KMS-11 (cell line): ENCODE results near the gene C15orf61.

Experiments
- H2AFZ ChIP-seq: fragments of 200-600 bp; sonication (generic); 2 replicates; pipeline ENCODE4 v1.6.1; 2016; ENCODE audit warnings: antibody characterized with exemption, mixed run types, low read depth
- H3K27ac ChIP-seq: fragments of 200-600 bp; sonication (generic); 2 replicates; pipeline ENCODE4 v1.6.1; 2016; ENCODE audit warnings: mild to moderate bottlenecking, mixed run types
- H3K27me3 ChIP-seq: fragments of 200-600 bp; sonication (generic); 2 replicates; pipeline ENCODE4 v1.6.1; 2017; ENCODE audit warnings: mild to moderate bottlenecking, low read depth, mixed run types, moderate library complexity; ENCODE audit not compliant: insufficient read depth
- H3K36me3 ChIP-seq: fragments of 200-600 bp; sonication (generic); 2 replicates; pipeline ENCODE4 v1.6.1; 2017; ENCODE audit warnings: mild to moderate bottlenecking, mixed run types; ENCODE audit not compliant: insufficient read depth
- H3K4me1 ChIP-seq: fragments of 200-600 bp; sonication (generic); 2 replicates; pipeline ENCODE4 v1.6.1; 2016; ENCODE audit warnings: mild to moderate bottlenecking, low read depth, mixed run types; ENCODE audit not compliant: poor library complexity, severe bottlenecking
- H3K4me2 ChIP-seq: fragments of 200-600 bp; sonication (generic); 2 replicates; pipeline ENCODE4 v1.7.0; 2016; ENCODE audit warnings: mild to moderate bottlenecking, mixed run types
- H3K4me3 ChIP-seq: fragments of 200-600 bp; sonication (generic); IDR thresholded peaks from 2 replicates; pipeline ENCODE4 v1.6.1; 2017; ENCODE audit warnings: low read depth, low read length, mixed read lengths; ENCODE audit not compliant: insufficient read depth
- H3K79me2 ChIP-seq: fragments of 200-600 bp; sonication (generic); 2 replicates; pipeline ENCODE4 v1.6.1; 2016; ENCODE audit warnings: low read depth, mixed run types; ENCODE audit not compliant: insufficient read depth
- H3K9ac ChIP-seq: fragments of 200-600 bp; sonication (generic); 2 replicates; pipeline ENCODE4 v1.6.1; 2016; ENCODE audit warnings: mild to moderate bottlenecking, mixed run types
- H4K20me1 ChIP-seq: fragments of 200-600 bp; sonication (generic); 2 replicates; pipeline ENCODE4 v1.6.1; 2016; ENCODE audit warnings: mild to moderate bottlenecking, mixed run types; ENCODE audit not compliant: insufficient read depth
- CTCF ChIP-seq: fragments of 200-600 bp; sonication (generic); conservative IDR thresholded peaks from 2 replicates; pipeline ENCODE4 v1.6.1; 2017; ENCODE audit warnings: low read depth, mild to moderate bottlenecking, antibody characterized with exemption, low read length, moderate library complexity, mixed read lengths

The C15orf61 gene

GRCh38 chr15:67506775-67507747 lies 13.9 kb upstream of the C15orf61 start:
- Histone ChIP-seq H3K79me2 (no peaks in the 10 kb centered on the region), H3K27me3 (no peaks in the 10 kb centered on the region), H2AFZ (no peak overlapping the region), H3K4me3 (no peak overlapping the region), H3K4me1 (no peaks in the 10 kb centered on the region), H3K4me2 (no peak overlapping the region), H3K27ac (no peak overlapping the region), H3K36me3 (no peaks in the 10 kb centered on the region), H4K20me1 (no peaks in the 10 kb centered on the region), H3K9ac (no peak overlapping the region)
- no peak for TF ChIP-seq CTCF

GRCh38 chr15:67508407-67508806 lies 12.5 kb upstream of the C15orf61 start:
- no peak for TF ChIP-seq CTCF
- Histone ChIP-seq H3K9ac (no peak overlapping the region), H3K27me3 (no peaks in the 10 kb centered on the region), H3K4me3 (no peak overlapping the region), H3K27ac (no peak overlapping the region), H3K4me1 (no peaks in the 10 kb centered on the region), H4K20me1 (no peaks in the 10 kb centered on the region), H3K4me2 (no peak overlapping the region), H3K79me2 (no peaks in the 10 kb centered on the region), H3K36me3 (no peaks in the 10 kb centered on the region), H2AFZ (no peak overlapping the region)

- Histone ChIP-seq H2AFZ (no peak overlapping the region), H4K20me1 (no peaks in the 10 kb centered on the region), H3K4me3 (no peak overlapping the region), H3K9ac (no peak overlapping the region), H3K27me3 (no peaks in the 10 kb centered on the region), H3K27ac (no peak overlapping the region), H3K36me3 (no peaks in the 10 kb centered on the region), H3K79me2 (no peaks in the 10 kb centered on the region), H3K4me2 (no peak overlapping the region), H3K4me1 (no peaks in the 10 kb centered on the region)
- no peak for TF ChIP-seq CTCF
Observed at GRCh38 chr15:67509918-67510317, 11.0 kb upstream of the C15orf61 start.

GRCh38 chr15:67510597-67511190 lies 10.2 kb upstream of the C15orf61 start:
- no peak overlapping the region for H2AFZ ChIP-seq
- no peak overlapping the region for H3K4me3 ChIP-seq
- no peak for TF ChIP-seq CTCF
- H3K4me2 ChIP-seq, result no peak overlapping the region
- no peaks in the 10 kb centered on the region for H4K20me1 ChIP-seq
- H3K36me3 ChIP-seq, result no peaks in the 10 kb centered on the region
- H3K4me1 ChIP-seq, result no peaks in the 10 kb centered on the region
- H3K9ac ChIP-seq, result no peak overlapping the region
- H3K27ac ChIP-seq, result no peak overlapping the region
- H3K79me2 ChIP-seq, result no peaks in the 10 kb centered on the region
- no peaks in the 10 kb centered on the region for H3K27me3 ChIP-seq
